GM23338 (cell line): ENCODE results near the gene ZNF653. TPM values are rescaled to one million over a fixed set of nuclear protein-coding genes. Genes with fewer than 3 reads are reported as not detected.

Experiments
- ATAC-seq: fragments of 200-7000 bp; cut with Tn5 transposase; 3 replicates; pipeline ENCODE4 v1.9.1; 2020
- DNase-seq: peaks from one replicate; pipeline ENCODE4 v3.0.0-alpha.2; 2015; ENCODE audit warnings: low spot score
- H2AFZ ChIP-seq: fragments of 200-600 bp; sonication (generic); 2 replicates; pipeline ENCODE4 v1.8.0; 2016; ENCODE audit warnings: antibody characterized with exemption, mild to moderate bottlenecking, moderate library complexity
- H3F3A ChIP-seq: fragments of 200-600 bp; sonication (generic); replicated peaks from 2 replicates; pipeline ENCODE4 v1.8.0; 2017; ENCODE audit warnings: antibody characterized with exemption, mixed run types, low read depth
- H3K27ac ChIP-seq: fragments of 200-600 bp; sonication (generic); 2 replicates; pipeline ENCODE4 v1.6.1; 2016; ENCODE audit warnings: low read depth
- H3K27me3 ChIP-seq: fragments of 200-600 bp; sonication (generic); 2 replicates; pipeline ENCODE4 v1.8.0; 2016; ENCODE audit warnings: mild to moderate bottlenecking, mixed run types, moderate library complexity; ENCODE audit not compliant: insufficient read depth
- H3K36me3 ChIP-seq: fragments of 200-600 bp; sonication (generic); 2 replicates; pipeline ENCODE4 v1.8.0; 2016; ENCODE audit warnings: mild to moderate bottlenecking; ENCODE audit not compliant: insufficient read depth
- H3K4me1 ChIP-seq: fragments of 200-600 bp; sonication (generic); 2 replicates; pipeline ENCODE4 v1.8.0; 2016; ENCODE audit warnings: mild to moderate bottlenecking, moderate library complexity; ENCODE audit not compliant: insufficient read depth
- H3K4me2 ChIP-seq: fragments of 200-600 bp; sonication (generic); 2 replicates; pipeline ENCODE4 v1.7.1; 2017; ENCODE audit warnings: mixed run types
- H3K4me3 ChIP-seq: fragments of 200-600 bp; sonication (generic); 2 replicates; pipeline ENCODE4 v1.6.1; 2016; ENCODE audit warnings: mixed run types
- H3K79me2 ChIP-seq: fragments of 200-600 bp; sonication (generic); replicated peaks from 2 replicates; pipeline ENCODE4 v1.8.0; 2017; ENCODE audit warnings: mild to moderate bottlenecking; ENCODE audit not compliant: insufficient read depth
- H3K9me2 ChIP-seq: fragments of 200-600 bp; sonication (generic); 2 replicates; pipeline ENCODE4 v1.8.0; 2017; ENCODE audit not compliant: insufficient read depth
- H4K20me1 ChIP-seq: fragments of 200-600 bp; sonication (generic); replicated peaks from 2 replicates; pipeline ENCODE4 v1.8.0; 2017; ENCODE audit warnings: mild to moderate bottlenecking; ENCODE audit not compliant: insufficient read depth
- H3K27ac Mint-ChIP-seq: 2 replicates; pipeline ENCODE4 v1.8.0; 2020; ENCODE audit warnings: inconsistent platforms, mild to moderate bottlenecking, moderate library complexity, mixed read lengths
- H3K27me3 Mint-ChIP-seq: 3 replicates; pipeline ENCODE4 v1.8.0; 2022; ENCODE audit warnings: low read depth, mild to moderate bottlenecking, moderate library complexity, mixed read lengths, inconsistent platforms; ENCODE audit not compliant: insufficient read depth, poor library complexity
- H3K36me3 Mint-ChIP-seq: 3 replicates; pipeline ENCODE4 v1.8.0; 2021; ENCODE audit warnings: low read depth, mild to moderate bottlenecking, inconsistent platforms, moderate library complexity, mixed read lengths
- H3K4me1 Mint-ChIP-seq: 3 replicates; pipeline ENCODE4 v1.8.0; 2020; ENCODE audit warnings: mild to moderate bottlenecking, inconsistent platforms, mixed read lengths
- H3K4me3 Mint-ChIP-seq: 3 replicates; pipeline ENCODE4 v1.8.0; 2021; ENCODE audit warnings: moderate library complexity, mild to moderate bottlenecking, inconsistent platforms, mixed read lengths
- H3K9me3 Mint-ChIP-seq: 3 replicates; pipeline ENCODE4 v1.8.0; 2020; ENCODE audit warnings: moderate library complexity, mild to moderate bottlenecking, inconsistent platforms, mixed read lengths
- CREB1 ChIP-seq: fragments of 250-450 bp; sonication (Bioruptor Pico); IDR thresholded peaks from 2 replicates; pipeline ENCODE4 v1.5.0; 2020; ENCODE audit warnings: low read depth, mild to moderate bottlenecking, moderate library complexity
- CTCF ChIP-seq, 2 experiments: fragments of 200-600 bp in 1 of 2; sonication (generic) in 1 of 2; conservative IDR thresholded peaks; 2 replicates each; pipeline versions ENCODE4 v1.5.1 to v1.6.1; 2016 to 2017; ENCODE audit warnings: antibody characterized with exemption in 2 of 2, low read depth in 2 of 2, mild to moderate bottlenecking in 2 of 2, moderate library complexity in 1 of 2
- ETS1 ChIP-seq: IDR thresholded peaks from 2 replicates; pipeline ENCODE4 v1.6.1; 2016; ENCODE audit warnings: antibody characterized with exemption
- EZH2 ChIP-seq: fragments of 200-600 bp; sonication (generic); IDR thresholded peaks from one replicate; pipeline ENCODE4 v1.8.0; 2017; ENCODE audit warnings: antibody characterized with exemption, mild to moderate bottlenecking, low read depth; ENCODE audit not compliant: unreplicated experiment
- EZH2phosphoT487 ChIP-seq: fragments of 200-600 bp; sonication (generic); IDR thresholded peaks from one replicate; pipeline ENCODE4 v1.8.1; 2018; ENCODE audit warnings: antibody characterized with exemption; ENCODE audit not compliant: unreplicated experiment
- JUNB ChIP-seq: IDR thresholded peaks from one replicate; pipeline ENCODE4 v1.6.1; 2016; ENCODE audit warnings: antibody characterized with exemption; ENCODE audit not compliant: unreplicated experiment
- NANOG ChIP-seq: IDR thresholded peaks from 2 replicates; pipeline ENCODE4 v1.6.1; 2016; ENCODE audit warnings: antibody characterized with exemption, borderline replicate concordance
- POLR2AphosphoS5 ChIP-seq: IDR thresholded peaks from 2 replicates; pipeline ENCODE4 v1.6.1; 2016; ENCODE audit warnings: antibody characterized with exemption, low read depth
- REST ChIP-seq: IDR thresholded peaks from one replicate; pipeline ENCODE4 v1.6.1; 2018; ENCODE audit warnings: antibody characterized with exemption; ENCODE audit not compliant: unreplicated experiment
- STAT1 ChIP-seq: IDR thresholded peaks from one replicate; pipeline ENCODE4 v1.6.1; 2016; ENCODE audit warnings: antibody characterized with exemption; ENCODE audit not compliant: unreplicated experiment
- ZNF114 ChIP-seq: fragments of 250-450 bp; sonication (Bioruptor Pico); IDR thresholded peaks from 2 replicates; pipeline ENCODE4 v1.5.0; 2020; ENCODE audit warnings: mild to moderate bottlenecking, moderate library complexity
- ZNF331 ChIP-seq: fragments of 250-450 bp; sonication (Bioruptor Pico); IDR thresholded peaks from 2 replicates; pipeline ENCODE4 v1.5.0; 2020; ENCODE audit warnings: low read depth, mild to moderate bottlenecking, moderate library complexity
- polyA plus RNA-seq: library from polyadenylated mRNA; unstranded; fragments of >200 nt; fragmentation: Nextera tagmentation; extraction: Ambion mirVana; gene quantifications from 2 replicates; pipeline ENCODE4 v1.2.1, GENCODE V29; 2016
- total RNA-seq: library from RNA; depleted of rRNA; stranded (reverse); fragments of >200 nt; shearing (Covaris generic); gene quantifications from 2 replicates; pipeline ENCODE4 v1.2.3, GENCODE V29; 2014

ZNF653 gene
- total and polyA plus RNA-seq, 2 experiments from 2014 or later: 2.5 to 5.3 TPM

GRCh38 chr19:11507370-11508078 lies 1.9 kb upstream of the ZNF653 start:
- no peaks in the 10 kb centered on the region for H3K9me2 ChIP-seq

GRCh38 chr19:11506967-11507366 lies 1.3 kb upstream of the ZNF653 start:
- H3F3A ChIP-seq: no peaks in the 10 kb centered on the region
- Mint-ChIP-seq H3K9me3 (no peaks in the 10 kb centered on the region), H3K4me3 (peak overlapping the region; percentile 44; the same call in 2 of the 3 replicates), H3K4me1 (peaks cover 8% of the 10 kb centered on the region; the same call in 2 of the 3 replicates), H3K36me3 (peaks cover 5% of the 10 kb centered on the region; the same call in 2 of the 3 replicates), H3K27ac (peak overlapping the region; percentile 44; the same call in 1 of the 2 replicates), H3K27me3 (peaks cover 18% of the 10 kb centered on the region)
- ATAC-seq: no peak
- H2AFZ ChIP-seq: no peak overlapping the region
- H3K4me3 ChIP-seq: no peak overlapping the region
- H4K20me1 ChIP-seq: 0 out of 2 replicates have a peak, but pooled peaks cover 4% of the 10 kb centered on the region
- no peak for DNase-seq
- H3K4me1 ChIP-seq: peaks cover 6% of the 10 kb centered on the region
- no peaks in the 10 kb centered on the region for H3K36me3 ChIP-seq
- no peaks in the 10 kb centered on the region for H3K27me3 ChIP-seq
- no peak overlapping the region for H3K4me2 ChIP-seq
- 0 out of 2 replicates have a peak overlapping the region, but pooled peaks have one; percentile 14 for H3K27ac ChIP-seq
- H3K79me2 ChIP-seq: 0 out of 2 replicates have a peak, but pooled peaks cover 6% of the 10 kb centered on the region
- no peaks in the 10 kb centered on the region for H3K9me2 ChIP-seq
- no peak for TF ChIP-seq CTCF (conservative IDR thresholded peaks at IDR 0.05; ENCODE audit: low read depth in 2 of 2)
- no peak for TF ChIP-seq ETS1
- TF ChIP-seq STAT1: no peak
- no peak for TF ChIP-seq NANOG
- TF ChIP-seq POLR2AphosphoS5: no peak
- TF ChIP-seq ZNF331: no peak
- no peak for TF ChIP-seq ZNF114 (CRISPR knock-in tag)
- no peak for TF ChIP-seq EZH2phosphoT487
- no peak for TF ChIP-seq REST
- TF ChIP-seq JUNB: no peak
- TF ChIP-seq EZH2: no peak
- TF ChIP-seq CREB1 (CRISPR knock-in tag): no peak

More at GRCh38 chr19:11507370-11508078, 1.9 kb upstream of the ZNF653 start:
- H3K9me3 Mint-ChIP-seq: no peaks in the 10 kb centered on the region; the same call in 2 of the 3 replicates
- peak overlapping the region; percentile 44; the same call in 1 of the 2 replicates for H3K27ac Mint-ChIP-seq
- peaks cover 8% of the 10 kb centered on the region; the same call in 2 of the 3 replicates for H3K4me1 Mint-ChIP-seq
- no peak overlapping the region for H3K27ac ChIP-seq
- ATAC-seq (no peak), DNase-seq (no peak)
- H3K79me2 ChIP-seq: 0 out of 2 replicates have a peak, but pooled peaks cover 6% of the 10 kb centered on the region
- peaks cover 8% of the 10 kb centered on the region for H3K36me3 Mint-ChIP-seq
- H3K4me3 ChIP-seq: no peak overlapping the region
- TF ChIP-seq ZNF331 (no peak), ZNF114 (CRISPR knock-in tag) (no peak)
- no peak overlapping the region for H3K4me2 ChIP-seq
- peaks cover 6% of the 10 kb centered on the region for H3K4me1 ChIP-seq
- no peak overlapping the region for H3K4me3 Mint-ChIP-seq
- no peaks in the 10 kb centered on the region for H3K36me3 ChIP-seq
- H4K20me1 ChIP-seq: 0 out of 2 replicates have a peak, but pooled peaks cover 4% of the 10 kb centered on the region
- H3F3A ChIP-seq: no peaks in the 10 kb centered on the region
- peaks cover 18% of the 10 kb centered on the region for H3K27me3 Mint-ChIP-seq
- H3K27me3 ChIP-seq: no peaks in the 10 kb centered on the region
- no peak overlapping the region for H2AFZ ChIP-seq
